Lower leg skin (tissue), 3 donors: Measurements from ENCODE around the gene PAQR4.

Experiments
- CTCF ChIP-seq, 3 donors: fragments of 450-650 bp; IDR thresholded peaks; one replicate each; pipeline ENCODE4 v1.5.1; 2016; ENCODE audit warnings: antibody characterized with exemption in 3 of 3, mild to moderate bottlenecking in 3 of 3, moderate library complexity in 2 of 3
- POLR2A ChIP-seq, 2 donors: fragments of 450-650 bp; IDR thresholded peaks; one replicate each; pipeline ENCODE4 v1.6.1; 2016 to 2017; ENCODE audit warnings: antibody characterized with exemption in 2 of 2, mild to moderate bottlenecking in 1 of 2, moderate library complexity in 1 of 2

- TF ChIP-seq CTCF (IDR thresholded peaks at IDR 0.05), result no peak
- TF ChIP-seq POLR2A (IDR thresholded peaks at IDR 0.05), result no peak
Measured at GRCh38 chr16:2968738-2969544, at the start of gene PAQR4.
